NT2/D1 (cell line): ENCODE results near the gene INPP4A.

ENCODE experiments used
- DNase-seq: peaks from one replicate; pipeline ENCODE4 v3.0.0-alpha.2; 2011; ENCODE audit warnings: low read depth, low spot score
- H3K27me3 ChIP-seq: 2 replicates; pipeline ENCODE4 v1.6.0; 2011; ENCODE audit warnings: mild to moderate bottlenecking; ENCODE audit not compliant: insufficient read length, insufficient read depth
- H3K36me3 ChIP-seq: 2 replicates; pipeline ENCODE4 v1.6.1; 2011; ENCODE audit warnings: mild to moderate bottlenecking, low read length, mixed read lengths; ENCODE audit not compliant: insufficient read depth, insufficient read length
- H3K4me1 ChIP-seq: 2 replicates; pipeline ENCODE4 v1.5.1; 2011; ENCODE audit not compliant: insufficient read depth, insufficient read length
- H3K4me3 ChIP-seq: 2 replicates; pipeline ENCODE4 v1.5.1; 2011; ENCODE audit warnings: low read depth; ENCODE audit not compliant: insufficient read length
- H3K9ac ChIP-seq: 2 replicates; pipeline ENCODE4 v1.6.0; 2011; ENCODE audit warnings: low read depth; ENCODE audit not compliant: insufficient read length
- H3K9me3 ChIP-seq: 2 replicates; pipeline ENCODE4 v1.5.1; 2011; ENCODE audit warnings: mild to moderate bottlenecking, low read length; ENCODE audit not compliant: insufficient read depth
- SUZ12 ChIP-seq: IDR thresholded peaks from 2 replicates; pipeline ENCODE4 v1.6.1; 2011; ENCODE audit not compliant: insufficient read length, insufficient read depth; ENCODE audit errors: extremely low read depth
- YY1 ChIP-seq: IDR thresholded peaks from 2 replicates; pipeline ENCODE4 v1.6.1; 2011; ENCODE audit not compliant: insufficient read length, insufficient read depth
- ZNF274 ChIP-seq: IDR thresholded peaks from 2 replicates; pipeline ENCODE4 v1.6.1; 2011; ENCODE audit warnings: mild to moderate bottlenecking, low read depth, low read length

INPP4A gene

GRCh38 chr2:98614024-98614739 lies 169.5 kb downstream of the INPP4A start:
- no peaks in the 10 kb centered on the region for H3K9me3 ChIP-seq
- H3K36me3 ChIP-seq, result peaks cover 83% of the 10 kb centered on the region
- TF ChIP-seq SUZ12, result no peak
- TF ChIP-seq ZNF274, result no peak
- no peak for TF ChIP-seq YY1
- peaks cover 4% of the 10 kb centered on the region for H3K4me1 ChIP-seq
- no peak overlapping the region for H3K4me3 ChIP-seq
- no peaks in the 10 kb centered on the region for H3K27me3 ChIP-seq
- no peak for DNase-seq
- no peak overlapping the region for H3K9ac ChIP-seq

GRCh38 chr2:98615481-98615880 lies 170.8 kb downstream of the INPP4A start:
- Histone ChIP-seq H3K9ac (no peak overlapping the region), H3K27me3 (no peaks in the 10 kb centered on the region), H3K9me3 (no peaks in the 10 kb centered on the region), H3K36me3 (peaks cover 77% of the 10 kb centered on the region), H3K4me1 (no peaks in the 10 kb centered on the region), H3K4me3 (no peak overlapping the region)
- DNase-seq, result no peak
- TF ChIP-seq ZNF274, result no peak
- TF ChIP-seq SUZ12, result no peak
- TF ChIP-seq YY1, result no peak

- Histone ChIP-seq H3K36me3 (peaks cover 62% of the 10 kb centered on the region), H3K4me3 (no peak overlapping the region), H3K9me3 (no peaks in the 10 kb centered on the region), H3K9ac (no peak overlapping the region), H3K27me3 (no peaks in the 10 kb centered on the region), H3K4me1 (no peaks in the 10 kb centered on the region)
- TF ChIP-seq SUZ12, result no peak
- no peak for TF ChIP-seq ZNF274
- TF ChIP-seq YY1, result no peak
- DNase-seq, result no peak
Observed at GRCh38 chr2:98617149-98617548, 172.5 kb downstream of the INPP4A start.

GRCh38 chr2:98623657-98624056 lies 179.0 kb downstream of the INPP4A start:
- H3K9ac ChIP-seq, result no peak overlapping the region
- no peaks in the 10 kb centered on the region for H3K4me1 ChIP-seq
- no peak overlapping the region for H3K4me3 ChIP-seq
- no peak for DNase-seq
- no peaks in the 10 kb centered on the region for H3K36me3 ChIP-seq
- H3K27me3 ChIP-seq, result no peaks in the 10 kb centered on the region
- H3K9me3 ChIP-seq, result no peaks in the 10 kb centered on the region
- TF ChIP-seq ZNF274, result no peak
- no peak for TF ChIP-seq YY1
- TF ChIP-seq SUZ12, result no peak

GRCh38 chr2:98632351-98632750 lies 187.7 kb downstream of the INPP4A start:
- Histone ChIP-seq H3K9ac (no peak overlapping the region), H3K27me3 (no peaks in the 10 kb centered on the region), H3K9me3 (no peaks in the 10 kb centered on the region), H3K4me3 (no peak overlapping the region), H3K36me3 (no peaks in the 10 kb centered on the region), H3K4me1 (peaks cover 4% of the 10 kb centered on the region)
- TF ChIP-seq ZNF274 (no peak), YY1 (no peak), SUZ12 (no peak)
- DNase-seq, result no peak

GRCh38 chr2:98634406-98635092 lies 189.9 kb downstream of the INPP4A start:
- Histone ChIP-seq H3K4me3 (no peak overlapping the region), H3K4me1 (peaks cover 4% of the 10 kb centered on the region), H3K9ac (peak overlapping the region; percentile 39), H3K9me3 (no peaks in the 10 kb centered on the region), H3K36me3 (no peaks in the 10 kb centered on the region), H3K27me3 (no peaks in the 10 kb centered on the region)
- TF ChIP-seq ZNF274, result no peak
- TF ChIP-seq YY1, result no peak
- TF ChIP-seq SUZ12, result no peak
- DNase-seq, result peak; percentile 33

- H3K4me1 ChIP-seq, result peaks cover 4% of the 10 kb centered on the region
- no peak overlapping the region for H3K4me3 ChIP-seq
- DNase-seq, result no peak
- H3K27me3 ChIP-seq, result no peaks in the 10 kb centered on the region
- no peaks in the 10 kb centered on the region for H3K9me3 ChIP-seq
- no peaks in the 10 kb centered on the region for H3K36me3 ChIP-seq
- no peak for TF ChIP-seq ZNF274
- TF ChIP-seq YY1, result no peak
- H3K9ac ChIP-seq, result no peak overlapping the region
Observed at GRCh38 chr2:98637401-98638147, 192.9 kb downstream of the INPP4A start.
